K562 (cell line): ENCODE data around the gene ST3GAL3. TPM values are rescaled to one million over a fixed set of nuclear protein-coding genes. Genes with fewer than 3 reads are reported as not detected.
A peak's percentile ranks its signal among the peaks of the same experiment; 100 is the strongest.

Experiments used
- ATAC-seq: fragments of 200-7000 bp; cut with Tn5 transposase; 3 replicates; pipeline ENCODE4 v1.9.1; 2020; ENCODE audit warnings: moderate library complexity
- BruUV-seq: library from RNA; stranded (reverse); fragments of 400-500 nt; replicated peaks from 2 replicates; lab custom pipeline; 2021; lab: Mats Ljungman, UMichigan
- CTCF ChIA-PET: fragments of 300-600 bp; formaldehyde crosslinking; extraction: SDS; loops from one replicate; lab custom pipeline; 2021; ENCODE audit warnings: low intra/inter-chr PET ratio; lab: Yijun Ruan, JAX
- POLR2A ChIA-PET: fragments of 300-600, 350-650 bp; sonication (Branson Sonifier 250); formaldehyde crosslinking; extraction: SDS; loops from one replicate; lab custom pipeline; 2021; ENCODE audit warnings: antibody characterized with exemption, inconsistent platforms; lab: Yijun Ruan, JAX
- DNase-seq, 4 experiments: peaks; one replicate each; pipeline versions ENCODE4 v3.0.0 to v3.0.0-alpha.2; 2011 to 2018; ENCODE audit warnings: low spot score in 3 of 4, mixed read lengths in 3 of 4; ENCODE audit errors: extremely low read depth in 1 of 4
- FAIRE-seq: peaks from 2 replicates; lab custom pipeline; 2011; peaks lifted over from hg19 to GRCh38; lab: Jason Lieb, UNC
- H2AFZ ChIP-seq: 2 replicates; pipeline ENCODE4 v1.6.0; 2011; ENCODE audit warnings: low read depth, low read length, control low read depth, inconsistent platforms
- H3K27ac ChIP-seq: fragments of 200-600 bp; 3 replicates; pipeline ENCODE4 v1.8.0; 2011; ENCODE audit warnings: low read depth, mild to moderate bottlenecking, control low read depth, inconsistent platforms, low read length, moderate library complexity, mixed read lengths; ENCODE audit errors: extremely low read depth
- H3K27me3 ChIP-seq, 2 experiments: fragments of 300-600 bp in 1 of 2; 2 replicates in 1 of 2; 3 replicates in 1 of 2; pipeline versions ENCODE4 v1.6.0 to v1.8.0; 2011; ENCODE audit warnings: inconsistent platforms in 2 of 2, low read length in 2 of 2, mild to moderate bottlenecking in 1 of 2, mixed read lengths in 1 of 2, moderate library complexity in 1 of 2; ENCODE audit not compliant: control insufficient read depth in 2 of 2, insufficient read depth in 2 of 2
- H3K36me3 ChIP-seq: fragments of 300-600 bp; 3 replicates; pipeline ENCODE4 v1.8.0; 2011; ENCODE audit warnings: mild to moderate bottlenecking, low read length, inconsistent platforms; ENCODE audit not compliant: control insufficient read depth, insufficient read depth
- H3K4me1 ChIP-seq, 2 experiments: fragments of 200-600 bp in 1 of 2; replicated peaks in 1 of 2; 2 replicates in 1 of 2; 3 replicates in 1 of 2; pipeline versions ENCODE4 v1.5.1 to v1.8.0; 2011; ENCODE audit warnings: inconsistent platforms in 2 of 2, low read length in 2 of 2, mild to moderate bottlenecking in 1 of 2, mixed read lengths in 1 of 2, moderate library complexity in 1 of 2; ENCODE audit not compliant: control insufficient read depth in 2 of 2, insufficient read depth in 2 of 2
- H3K4me2 ChIP-seq: 2 replicates; pipeline ENCODE4 v1.6.1; 2011; ENCODE audit warnings: low read length, control low read depth, inconsistent platforms, mixed read lengths; ENCODE audit not compliant: insufficient read depth
- H3K4me3 ChIP-seq: fragments of 200-600 bp; sonication (generic), shearing (Covaris generic); 2 replicates; pipeline ENCODE4 v1.5.1; 2016; ENCODE audit warnings: control low read depth, inconsistent platforms
- H3K79me2 ChIP-seq: fragments of 200-600 bp; 3 replicates; pipeline ENCODE4 v1.8.0; 2011; ENCODE audit warnings: low read length, inconsistent platforms; ENCODE audit not compliant: control insufficient read depth, insufficient read depth
- H3K9ac ChIP-seq, 2 experiments: 2 replicates each; pipeline versions ENCODE4 v1.6.0 to v1.6.1; 2011; ENCODE audit warnings: low read depth in 2 of 2, low read length in 2 of 2, control low read depth in 1 of 2, inconsistent platforms in 1 of 2, mild to moderate bottlenecking in 1 of 2, mixed read lengths in 1 of 2; ENCODE audit not compliant: insufficient read depth in 1 of 2
- H3K9me1 ChIP-seq: one replicate; pipeline ENCODE4 v1.6.0; 2011; ENCODE audit warnings: inconsistent platforms, mild to moderate bottlenecking, low read length, moderate library complexity; ENCODE audit not compliant: control insufficient read depth, insufficient read depth
- H3K9me3 ChIP-seq: replicated peaks from 2 replicates; pipeline ENCODE4 v1.5.1; 2011; ENCODE audit warnings: low read depth, low read length, inconsistent platforms; ENCODE audit not compliant: control insufficient read depth, insufficient read depth
- H4K20me1 ChIP-seq: replicated peaks from 2 replicates; pipeline ENCODE4 v1.6.1; 2011; ENCODE audit warnings: low read length, inconsistent platforms, mixed read lengths; ENCODE audit not compliant: control insufficient read depth, insufficient read depth
- ARID3A ChIP-seq: IDR thresholded peaks from 2 replicates; pipeline ENCODE4 v1.6.1; 2012; ENCODE audit warnings: low read depth, low read length, improper control_type of control experiment, borderline replicate concordance
- BMI1 ChIP-seq: fragments of 150-350 bp; IDR thresholded peaks from 2 replicates; pipeline ENCODE4 v1.6.1; 2014; ENCODE audit warnings: low read length
- TSHZ1 ChIP-seq: fragments of 250-450 bp; sonication (Bioruptor Pico); IDR thresholded peaks from 2 replicates; pipeline ENCODE4 v1.4.0; 2020; ENCODE audit warnings: mild to moderate bottlenecking, moderate library complexity
- VEZF1 ChIP-seq: fragments of 200-800 bp; sonication (Bioruptor generic); IDR thresholded peaks from 2 replicates; pipeline ENCODE4 v1.6.1; 2017; ENCODE audit warnings: missing genetic modification characterization, missing compliant biosample characterization
- ZFP36 ChIP-seq: fragments of 150-350 bp; IDR thresholded peaks from 2 replicates; pipeline ENCODE4 v1.6.1; 2018; ENCODE audit warnings: low read length, low read depth; ENCODE audit not compliant: partially characterized antibody
- ZNF232 ChIP-seq: sonication (generic); formaldehyde crosslinking; IDR thresholded peaks from 2 replicates; pipeline ENCODE4 v1.8.0; 2022; ENCODE audit warnings: mild to moderate bottlenecking, missing genetic modification reagents
- WGBS: fragments of 100-300 bp; shearing (Covaris generic); methylation state at CpG from one replicate; pipeline ENCODE4 v1.1.6; 2016; ENCODE audit warnings: low coverage, mixed read lengths; ENCODE audit not compliant: insufficient coverage; ENCODE audit errors: missing lambda C conversion rate; 5-methylcytosine and 5-hydroxymethylcytosine counted together
- in situ Hi-C: fragments of 300-500 bp; cut with MboI; formaldehyde crosslinking; loops from 4 replicates; pipeline ENCODE4 v1.15.0; 2018; ENCODE audit warnings: inconsistent platforms, mixed read lengths
- intact Hi-C: fragments of 100-400 bp; cut with micrococcal nuclease; formaldehyde crosslinking; loops from 2 replicates; pipeline ENCODE4 v1.14.2; 2022
- polyA plus RNA-seq, 8 experiments: library from polyadenylated mRNA; depleted of rRNA in 4 of 8; stranded (reverse) in 5 of 8; unstranded in 3 of 8; fragments of >200 nt; fragmentation: Nextera tagmentation in 2 of 8; fragmentation: Illumina TruSeq in 1 of 8; extraction: Ambion mirVana in 2 of 8; extraction: Trizol in 1 of 8; gene quantifications; 2 replicates each; pipeline versions ENCODE4 v1.2.1 to v1.2.3, GENCODE V29; 2011 to 2014; ENCODE audit warnings: inconsistent platforms in 1 of 8, missing spikeins in 1 of 8
- total RNA-seq, 7 experiments: library from RNA; depleted of rRNA in 6 of 7; stranded (reverse); fragments of >200 nt in 6 of 7; fragmentation: Illumina TruSeq in 2 of 7; extraction: Trizol in 2 of 7; gene quantifications; 2 replicates each; pipeline versions ENCODE4 v1.2.1 to v1.2.3, GENCODE V29; 2011 to 2021; ENCODE audit warnings: low replicate concordance in 1 of 7
- TF ChIP-seq, protein P1 (sequence below): fragments of 450-650 bp; formaldehyde crosslinking; conservative IDR thresholded peaks from 2 replicates; pipeline ENCODE4 v1.4.0; 2022; ENCODE audit warnings: mild to moderate bottlenecking, missing genetic modification characterization
- TF ChIP-seq, protein P2 (sequence below), 3 experiments: fragments of 200-800 bp in 1 of 3; sonication (Bioruptor generic) in 1 of 3; sonication (generic) in 1 of 3; formaldehyde crosslinking in 1 of 3; IDR thresholded peaks; 2 replicates each; pipeline versions ENCODE4 v1.6.1 to v1.8.0; 2016 to 2022; ENCODE audit warnings: mild to moderate bottlenecking in 2 of 3, missing compliant biosample characterization in 2 of 3, missing genetic modification characterization in 2 of 3, missing genetic modification reagents in 1 of 3
- TF ChIP-seq, protein P3 (sequence below): fragments of 250-450 bp; sonication (Bioruptor Pico); IDR thresholded peaks from 2 replicates; pipeline ENCODE4 v1.8.0; 2021; ENCODE audit warnings: mild to moderate bottlenecking, moderate library complexity

The ST3GAL3 gene
- total and polyA plus RNA-seq, 9 of the 15 experiments (the other 6 are each of a cell fraction or from before 2014, with no cell fraction given), result 1.2 to 18.9 (median 11.0) TPM

DNA sequence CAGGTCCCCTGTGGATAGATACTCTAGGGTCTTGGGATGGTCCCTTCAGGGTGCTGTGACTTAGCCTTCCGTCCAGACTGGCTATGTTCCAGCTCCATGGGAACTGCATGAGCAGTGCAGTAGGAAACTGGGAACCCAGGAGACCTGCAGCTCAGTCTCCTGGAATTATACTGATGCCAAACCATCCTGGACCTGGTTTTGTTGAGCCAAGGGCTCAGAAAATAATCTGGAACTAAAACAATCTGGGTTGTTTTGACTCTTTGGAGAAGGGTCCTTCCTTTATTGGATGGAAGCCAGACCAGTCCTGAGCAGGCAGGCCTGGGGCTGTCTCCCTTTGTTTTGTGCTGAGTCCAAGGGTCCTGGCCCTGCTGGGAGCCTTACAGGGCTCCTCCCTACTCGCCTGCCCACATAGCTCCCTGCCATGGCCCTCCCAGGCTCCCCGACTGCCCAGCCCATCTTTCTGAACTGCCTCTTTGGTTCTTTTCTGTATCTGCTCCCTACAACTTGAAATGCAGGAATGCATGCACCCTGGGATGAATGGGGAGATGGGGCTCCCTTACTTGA, 240.6 kb downstream of the ST3GAL3 start:
- peak in 2 of 4 experiments; percentile 26 to 38 for DNase-seq
- TF ChIP-seq VEZF1 (CRISPR knock-in tag) (no peak), TSHZ1 (CRISPR knock-in tag) (no peak), ZNF232 (CRISPR knock-in tag) (no peak), ARID3A (no peak), BMI1 (no peak), ZFP36 (no peak)
- TF ChIP-seq, protein P1, sequence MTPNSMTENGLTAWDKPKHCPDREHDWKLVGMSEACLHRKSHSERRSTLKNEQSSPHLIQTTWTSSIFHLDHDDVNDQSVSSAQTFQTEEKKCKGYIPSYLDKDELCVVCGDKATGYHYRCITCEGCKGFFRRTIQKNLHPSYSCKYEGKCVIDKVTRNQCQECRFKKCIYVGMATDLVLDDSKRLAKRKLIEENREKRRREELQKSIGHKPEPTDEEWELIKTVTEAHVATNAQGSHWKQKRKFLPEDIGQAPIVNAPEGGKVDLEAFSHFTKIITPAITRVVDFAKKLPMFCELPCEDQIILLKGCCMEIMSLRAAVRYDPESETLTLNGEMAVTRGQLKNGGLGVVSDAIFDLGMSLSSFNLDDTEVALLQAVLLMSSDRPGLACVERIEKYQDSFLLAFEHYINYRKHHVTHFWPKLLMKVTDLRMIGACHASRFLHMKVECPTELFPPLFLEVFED (CRISPR knock-in tag), result no peak
- TF ChIP-seq, protein P2, sequence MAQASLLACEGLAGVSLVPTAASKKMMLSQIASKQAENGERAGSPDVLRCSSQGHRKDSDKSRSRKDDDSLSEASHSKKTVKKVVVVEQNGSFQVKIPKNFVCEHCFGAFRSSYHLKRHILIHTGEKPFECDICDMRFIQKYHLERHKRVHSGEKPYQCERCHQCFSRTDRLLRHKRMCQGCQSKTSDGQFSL (CRISPR knock-in tag; IDR thresholded peaks at IDR 0.05), result no peak
- TF ChIP-seq, protein P2 (tag; IDR thresholded peaks at IDR 0.05), result no peak
- TF ChIP-seq, protein P3, sequence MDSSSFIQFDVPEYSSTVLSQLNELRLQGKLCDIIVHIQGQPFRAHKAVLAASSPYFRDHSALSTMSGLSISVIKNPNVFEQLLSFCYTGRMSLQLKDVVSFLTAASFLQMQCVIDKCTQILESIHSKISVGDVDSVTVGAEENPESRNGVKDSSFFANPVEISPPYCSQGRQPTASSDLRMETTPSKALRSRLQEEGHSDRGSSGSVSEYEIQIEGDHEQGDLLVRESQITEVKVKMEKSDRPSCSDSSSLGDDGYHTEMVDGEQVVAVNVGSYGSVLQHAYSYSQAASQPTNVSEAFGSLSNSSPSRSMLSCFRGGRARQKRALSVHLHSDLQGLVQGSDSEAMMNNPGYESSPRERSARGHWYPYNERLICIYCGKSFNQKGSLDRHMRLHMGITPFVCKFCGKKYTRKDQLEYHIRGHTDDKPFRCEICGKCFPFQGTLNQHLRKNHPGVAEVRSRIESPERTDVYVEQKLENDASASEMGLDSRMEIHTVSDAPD (CRISPR knock-in tag), result no peak

More for the DNA sequence above, 240.6 kb downstream of the ST3GAL3 start:
- peaks cover 20 to 41% of the 10 kb centered on the region in 2 experiments for H3K4me1 ChIP-seq
- H3K79me2 ChIP-seq, result peaks cover 45% of the 10 kb centered on the region
- intact Hi-C loops (loop anchor here (5.0 kb wide), 1 partner anchor 89 kb away; no protein-coding TSS in a partner anchor), in situ Hi-C loops (no loop called here)
- no peak overlapping the region; the same call in 2 of the 3 replicates for H3K27ac ChIP-seq
- no peaks in the 10 kb centered on the region for H3K9me3 ChIP-seq
- 0 out of 2 replicates have a peak, but pooled peaks cover 2% of the 10 kb centered on the region for H4K20me1 ChIP-seq
- peak overlapping the region; percentile 60 for H3K4me3 ChIP-seq
- no peaks in the 10 kb centered on the region for H3K9me1 ChIP-seq
- peak overlapping the region; percentile 98; a peak in 3 of 4 replicates for H3K9ac ChIP-seq
- CTCF ChIA-PET, result no interaction called here
- 37% methylated on average over 3 of the region's 3 CpGs for WGBS
- H3K36me3 ChIP-seq, result peaks cover 21% of the 10 kb centered on the region
- POLR2A ChIA-PET, result interaction anchor here (0.6 to 2.9 kb wide), 6 partner anchors 10 to 241 kb away, joined by 3 to 11 read pairs (median 4); partner anchors contain the start of genes DPH2 and ST3GAL3
- H3K4me2 ChIP-seq, result peak overlapping the region; percentile 98
- no peaks in the 10 kb centered on the region for H3K27me3 ChIP-seq
- no TSS peak for BruUV-seq
- no peak for ATAC-seq
- FAIRE-seq, result no peak
- no peak overlapping the region for H2AFZ ChIP-seq
